ENCODE data around the gene UBE2A.

Gene UBE2A

GRCh38 chrX:119607018-119607389 lies 32.6 kb downstream of the UBE2A start:
- no peak for DNase-seq (ENCODE audit: low spot score)

DNA sequence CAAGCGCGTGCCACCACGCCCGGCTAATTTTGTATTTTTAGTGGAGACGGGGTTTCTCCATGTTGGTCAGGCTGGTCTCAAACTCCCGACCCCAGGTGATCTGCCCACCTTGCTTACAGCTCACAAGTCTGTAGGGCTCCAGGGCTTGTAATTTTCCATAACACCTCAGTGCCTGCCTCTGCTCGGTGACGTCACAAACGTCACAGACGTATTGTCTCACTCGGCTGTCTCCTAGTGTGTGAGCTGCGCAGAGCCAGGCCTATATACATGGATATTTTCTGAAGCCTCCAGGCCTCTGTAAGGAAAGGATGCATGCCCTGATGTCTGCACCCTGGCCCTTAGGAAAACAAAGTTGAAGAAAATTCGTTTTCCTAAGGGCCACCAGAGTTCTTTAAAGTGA lies 40.4 kb downstream of the UBE2A start:
- DNase-seq (ENCODE audit: low spot score) = no peak

- no peak for DNase-seq (ENCODE audit: low spot score)
These were observed 43.3 kb downstream of the UBE2A start for GRCh38 chrX:119617517-119618164.

DNA sequence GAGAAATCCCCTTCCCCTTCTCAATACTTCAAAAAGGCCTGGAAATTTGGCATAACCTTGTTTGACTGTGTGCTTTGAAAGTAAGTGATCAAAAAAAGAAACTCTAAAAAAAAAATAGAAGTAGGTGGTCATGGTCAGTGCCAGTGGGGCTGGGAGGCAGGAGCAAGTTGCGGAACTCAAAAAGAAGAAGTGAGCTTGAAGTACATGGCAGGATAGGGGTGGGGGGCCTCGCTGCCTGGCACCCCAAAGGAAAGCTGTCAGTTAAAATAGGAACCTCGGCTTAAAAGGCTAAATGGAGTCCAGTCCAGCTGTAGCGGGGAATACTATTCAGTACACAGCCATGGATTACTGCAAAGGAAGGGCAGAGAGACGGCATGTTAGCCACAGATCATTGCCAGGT lies 44.1 kb downstream of the UBE2A start:
- DNase-seq (ENCODE audit: low spot score) = no peak

GRCh38 chrX:119622356-119623232 lies 48.2 kb downstream of the UBE2A start:
- DNase-seq (ENCODE audit: low spot score) = no peak

GRCh38 chrX:119624417-119624816 lies 50.1 kb downstream of the UBE2A start:
- no peak for DNase-seq (ENCODE audit: low spot score)

- no peak for DNase-seq (ENCODE audit: low spot score)
These were observed 50.7 kb downstream of the UBE2A start for GRCh38 chrX:119624951-119625668.

GRCh38 chrX:119625843-119626242 lies 51.5 kb downstream of the UBE2A start:
- no peak for DNase-seq (ENCODE audit: low spot score)
